Stimulated activated CD4-positive, alpha-beta T cell treated with anti-CD3 and anti-CD28 coated beads, Interleukin-12 subunit alpha, Interleukin-12 subunit beta, amount 100 ng/mL, for 24 hours (primary cell): ENCODE data around the gene ATP2C2.

Experiments
- DNase-seq, 2 experiments: peaks; one replicate each; pipeline ENCODE4 v3.0.0-alpha.2; 2020; ENCODE audit warnings: low read depth in 2 of 2

ATP2C2 gene

GRCh38 chr16:84475643-84476240 is 107.4 kb downstream of the ATP2C2 start:
- DNase-seq, result no peak

GRCh38 chr16:84476401-84476800 is 108.1 kb downstream of the ATP2C2 start:
- no peak for DNase-seq

GRCh38 chr16:84477661-84478060 is 109.3 kb downstream of the ATP2C2 start:
- DNase-seq, result no peak

- no peak for DNase-seq
These were observed 110.0 kb downstream of the ATP2C2 start for GRCh38 chr16:84478172-84478947.

- no peak for DNase-seq
These were observed 111.5 kb downstream of the ATP2C2 start for GRCh38 chr16:84479716-84480450.

GRCh38 chr16:84481051-84481735 is 112.9 kb downstream of the ATP2C2 start:
- no peak for DNase-seq

GRCh38 chr16:84482001-84482891 is 113.9 kb downstream of the ATP2C2 start:
- no peak for DNase-seq

GRCh38 chr16:84482951-84483881 is 114.9 kb downstream of the ATP2C2 start:
- no peak for DNase-seq

GRCh38 chr16:84483882-84484565 is 115.7 kb downstream of the ATP2C2 start:
- no peak for DNase-seq

GRCh38 chr16:84484579-84485254 is 116.4 kb downstream of the ATP2C2 start:
- DNase-seq, result no peak

- no peak for DNase-seq
These were observed 117.1 kb downstream of the ATP2C2 start for GRCh38 chr16:84485255-84486010.

GRCh38 chr16:84486126-84486525 is 117.8 kb downstream of the ATP2C2 start:
- no peak for DNase-seq

GRCh38 chr16:84486551-84487235 is 118.4 kb downstream of the ATP2C2 start:
- no peak for DNase-seq

GRCh38 chr16:84487358-84487757 is 119.0 kb downstream of the ATP2C2 start:
- no peak for DNase-seq

GRCh38 chr16:84489131-84489530 is 120.8 kb downstream of the ATP2C2 start:
- no peak for DNase-seq

GRCh38 chr16:84495506-84495905 is 127.2 kb downstream of the ATP2C2 start:
- DNase-seq, result no peak

- DNase-seq, result no peak
These were observed 128.7 kb downstream of the ATP2C2 start for GRCh38 chr16:84496991-84497390.
